ENCODE data around the gene LGALS7B.
"Not testable (repeated sequence)": the region's sequence is repeated elsewhere in the genome, so short reads cannot be mapped to it uniquely, and the experiment has no call there.

GRCh38 chr19:38807374-38808098 lies 18.5 kb downstream of the LGALS7B start:
- TF ChIP-seq CTCF (IDR thresholded peaks at IDR 0.05; ENCODE audit: insufficient read depth, low read depth, low read length); EZH2 (IDR thresholded peaks at IDR 0.05; ENCODE audit: insufficient read depth, low read length): not testable (repeated sequence)
